MM.1S (cell line): Measurements from ENCODE around the gene YIF1A.

Experiments used
- CTCF ChIP-seq: fragments of 300-600 bp; sonication (generic); IDR thresholded peaks from 2 replicates; pipeline ENCODE4 v1.5.1; 2016; ENCODE audit warnings: antibody characterized with exemption, low read length, mixed read lengths
- EZH2 ChIP-seq: fragments of 300-600 bp; sonication (generic); optimal IDR thresholded peaks from 2 replicates; pipeline ENCODE3; 2017; ENCODE audit warnings: low read depth, mild to moderate bottlenecking, antibody characterized with exemption, low read length, mixed read lengths
- EZH2phosphoT487 ChIP-seq: fragments of 300-600 bp; sonication (generic); IDR thresholded peaks from 2 replicates; pipeline ENCODE4 v1.6.1; 2018; ENCODE audit warnings: antibody characterized with exemption, low read length

GRCh38 chr11:66326261-66327111 lies 37.5 kb upstream of the YIF1A start:
- TF ChIP-seq EZH2, result no peak
- no peak for TF ChIP-seq CTCF
- no peak for TF ChIP-seq EZH2phosphoT487
